Measurements from ENCODE around the gene MRPL20. TPM values are rescaled to one million over a fixed set of nuclear protein-coding genes. Genes with fewer than 3 reads are reported as not detected.

The MRPL20 gene
- total RNA-seq, 4 donors from 2014 or later: 58.2 to 94.1 (median 78.2) TPM

DNA sequence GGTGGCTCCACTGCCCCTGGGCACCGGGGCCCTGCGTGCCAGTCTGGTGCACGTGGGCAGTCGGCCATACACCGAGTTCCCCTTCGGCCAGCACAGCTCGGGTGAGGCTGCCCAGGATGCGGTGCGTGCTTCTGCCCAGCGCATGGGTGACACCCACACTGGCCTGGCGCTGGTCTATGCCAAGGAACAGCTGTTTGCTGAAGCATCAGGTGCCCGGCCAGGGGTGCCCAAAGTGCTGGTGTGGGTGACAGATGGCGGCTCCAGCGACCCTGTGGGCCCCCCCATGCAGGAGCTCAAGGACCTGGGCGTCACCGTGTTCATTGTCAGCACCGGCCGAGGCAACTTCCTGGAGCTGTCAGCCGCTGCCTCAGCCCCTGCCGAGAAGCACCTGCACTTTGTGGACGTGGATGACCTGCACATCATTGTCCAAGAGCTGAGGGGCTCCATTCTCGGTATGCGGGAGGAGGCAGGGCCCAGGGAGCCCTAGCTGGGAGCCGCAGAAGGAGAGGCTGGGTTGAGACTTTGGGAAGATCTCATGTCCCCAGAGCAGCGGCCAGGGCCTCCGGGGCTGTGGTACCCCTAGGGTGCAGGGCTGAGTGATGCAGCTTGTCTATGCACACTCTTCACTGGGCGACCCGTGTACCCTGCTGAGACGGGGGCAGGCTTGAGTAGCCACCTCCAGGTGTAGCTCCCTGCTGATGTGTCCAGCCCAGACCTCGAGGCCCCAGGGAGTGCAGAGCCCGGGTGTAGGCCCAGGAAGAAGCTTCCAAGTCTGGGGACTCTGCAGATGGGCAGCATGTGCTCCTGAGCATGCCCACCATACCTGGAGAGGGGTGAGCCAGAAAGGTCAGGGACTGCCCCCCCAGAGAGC, 30.2 kb upstream of the MRPL20 start:
- H3K4me3 ChIP-seq: no peak overlapping the region
- no peaks in the 10 kb centered on the region for H3K36me3 ChIP-seq
- H3K27me3 ChIP-seq: no peaks in the 10 kb centered on the region
- H3K27ac ChIP-seq: peak overlapping the region in 1 of 4 donors; percentile 69
- H3K4me1 ChIP-seq: peaks cover 9 to 68% (median 27%) of the 10 kb centered on the region in 4 donors
- no peak for DNase-seq
- TF ChIP-seq CTCF (IDR thresholded peaks at IDR 0.05): no peak
- no peak for TF ChIP-seq POLR2A (IDR thresholded peaks at IDR 0.05)
- H3K9me3 ChIP-seq: peaks cover 0 to 2% (median 0%) of the 10 kb centered on the region in 4 donors

- H3K27ac ChIP-seq: peak overlapping the region in 1 of 4 donors; percentile 69
- TF ChIP-seq POLR2A (IDR thresholded peaks at IDR 0.05) (no peak), CTCF (IDR thresholded peaks at IDR 0.05) (no peak)
- peaks cover 9 to 74% (median 30%) of the 10 kb centered on the region in 4 donors for H3K4me1 ChIP-seq
- H3K36me3 ChIP-seq: no peaks in the 10 kb centered on the region
- H3K9me3 ChIP-seq: peaks cover 0 to 2% (median 0%) of the 10 kb centered on the region in 4 donors
- H3K4me3 ChIP-seq: peak overlapping the region in 2 of 4 donors; percentile 53 to 58
- H3K27me3 ChIP-seq: no peaks in the 10 kb centered on the region
- no peak for DNase-seq
These were observed 29.5 kb upstream of the MRPL20 start for GRCh38 chr1:1436630-1437032.

DNA sequence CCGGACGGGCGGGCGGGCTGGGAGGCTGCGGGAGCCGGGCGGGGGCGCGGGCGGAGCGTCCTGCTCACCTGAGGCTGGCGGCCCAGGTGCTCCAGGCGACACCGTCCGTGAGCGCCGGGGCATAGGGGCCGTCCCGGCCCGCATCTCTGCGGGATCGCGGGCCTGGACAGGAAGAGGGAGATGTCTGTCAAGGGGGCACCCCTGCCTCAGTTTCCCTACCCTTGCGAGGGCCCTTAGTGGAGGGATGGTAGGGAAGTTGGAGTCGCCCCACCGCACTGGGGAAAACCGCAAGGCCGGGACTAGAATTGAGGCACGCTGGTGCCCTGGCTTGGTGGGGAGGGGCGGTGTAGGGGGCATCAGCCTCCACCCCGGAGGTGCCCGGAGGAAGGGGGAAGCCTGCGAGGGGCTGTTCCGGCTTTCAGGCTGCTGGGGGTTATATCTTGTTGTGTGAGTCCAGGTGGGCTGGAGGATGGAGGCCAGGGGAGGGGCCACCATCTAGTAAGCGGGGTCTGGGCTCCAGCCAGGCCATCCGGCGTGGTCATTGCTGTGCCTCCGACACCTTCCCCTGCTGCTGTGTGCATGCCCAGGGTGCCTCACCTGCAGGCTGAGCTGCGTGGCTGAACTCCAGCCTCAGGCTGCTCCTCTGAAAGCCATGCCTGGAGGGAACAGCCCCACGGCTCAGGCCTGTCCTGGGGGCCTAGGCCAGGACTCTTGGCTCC, 29.0 kb upstream of the MRPL20 start:
- Histone ChIP-seq H3K4me1 (peaks cover 9 to 78% (median 30%) of the 10 kb centered on the region in 4 donors), H3K27ac (peak overlapping the region in 3 of 4 donors; percentile 69 to 91 (median 82)), H3K9me3 (peaks cover 0 to 2% (median 0%) of the 10 kb centered on the region in 4 donors), H3K36me3 (no peaks in the 10 kb centered on the region), H3K4me3 (peak overlapping the region; percentile 17 to 66 (median 56)), H3K27me3 (no peaks in the 10 kb centered on the region)
- TF ChIP-seq POLR2A (IDR thresholded peaks at IDR 0.05) (no peak), CTCF (IDR thresholded peaks at IDR 0.05) (no peak)
- DNase-seq: no peak

GRCh38 chr1:1435106-1435903, 28.2 kb upstream of the MRPL20 start, which contains the start of gene VWA1:
Gene VWA1 (plus strand): TSS chr1:1435690. CDS start chr1:1435749, 59 bp downstream.
- DNase-seq: peak; percentile 45 to 81 (median 76)
- H3K36me3 ChIP-seq: no peaks in the 10 kb centered on the region
- no peaks in the 10 kb centered on the region for H3K27me3 ChIP-seq
- H3K4me3 ChIP-seq: peak within 1 kb of the TSS; percentile 17 to 66 (median 56)
- H3K9me3 ChIP-seq: peaks cover 0 to 2% (median 0%) of the 10 kb centered on the region in 4 donors
- peaks cover 9 to 78% (median 30%) of the 10 kb centered on the region in 4 donors for H3K4me1 ChIP-seq
- TF ChIP-seq CTCF (IDR thresholded peaks at IDR 0.05) (no peak), POLR2A (IDR thresholded peaks at IDR 0.05) (no peak)
- H3K27ac ChIP-seq: peak within 1 kb of the TSS; percentile 27 to 91 (median 76)

GRCh38 chr1:1434824-1435105, 27.7 kb upstream of the MRPL20 start:
- Histone ChIP-seq H3K9me3 (peaks cover 0 to 2% (median 0%) of the 10 kb centered on the region in 4 donors), H3K4me3 (peak overlapping the region in 1 of 4 donors; percentile 53), H3K27ac (peak overlapping the region; percentile 27 to 91 (median 76)), H3K27me3 (no peaks in the 10 kb centered on the region), H3K4me1 (peaks cover 9 to 80% (median 30%) of the 10 kb centered on the region in 4 donors), H3K36me3 (no peaks in the 10 kb centered on the region)
- no peak for DNase-seq
- TF ChIP-seq CTCF (IDR thresholded peaks at IDR 0.05) (no peak), POLR2A (IDR thresholded peaks at IDR 0.05) (no peak)

Data from Peyer's patch (tissue), 4 donors.